Stimulated activated CD4-positive, alpha-beta T cell treated with anti-CD3 and anti-CD28 coated beads, TNF-alpha, amount 100 ng/mL, for 48 hours (primary cell): ENCODE results near the gene PLCL2.

Experiments used
- DNase-seq, 3 donors: peaks; one replicate each; pipeline ENCODE4 v3.0.0-alpha.2; 2020; ENCODE audit warnings: low read depth in 3 of 3

The PLCL2 gene

DNA sequence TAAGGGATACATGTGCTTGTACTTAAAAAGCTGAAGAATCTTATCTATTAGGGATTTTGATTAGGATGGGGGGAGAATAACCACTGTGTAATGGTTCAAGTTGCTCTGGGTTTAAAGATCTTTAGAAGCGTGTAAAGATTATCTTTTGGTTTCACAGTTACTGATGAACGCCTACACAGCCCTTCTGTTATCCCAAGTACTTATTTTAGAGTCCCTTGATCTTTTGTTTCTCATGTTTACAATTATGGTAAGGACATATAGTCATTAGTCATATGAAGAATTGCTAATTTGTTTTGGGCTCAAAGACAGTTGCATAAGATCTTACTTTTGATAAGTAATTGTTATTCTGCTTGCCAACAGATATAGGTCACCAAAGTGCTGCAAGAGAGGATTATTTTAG, 160.1 kb downstream of the PLCL2 start:
- DNase-seq: no peak

DNA sequence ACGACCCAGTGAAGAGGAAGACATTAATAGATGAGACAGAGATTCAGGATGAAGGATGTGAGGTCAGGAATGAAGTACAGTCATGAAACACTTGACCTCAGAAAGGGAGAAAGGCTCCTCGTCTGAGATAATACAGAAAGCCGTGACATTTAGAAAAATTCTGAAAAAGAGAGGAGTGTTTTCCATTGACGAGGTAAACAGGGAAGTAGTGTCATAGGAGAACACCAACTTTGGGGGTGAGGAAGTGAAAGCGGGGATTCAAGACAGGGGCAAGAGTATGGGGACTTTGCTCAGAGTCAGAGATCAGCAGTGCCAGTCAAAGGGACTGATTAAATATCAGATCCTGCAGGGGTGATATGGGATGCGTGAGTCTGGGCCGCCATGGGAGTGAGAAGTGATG, 160.9 kb downstream of the PLCL2 start:
- no peak for DNase-seq

DNA sequence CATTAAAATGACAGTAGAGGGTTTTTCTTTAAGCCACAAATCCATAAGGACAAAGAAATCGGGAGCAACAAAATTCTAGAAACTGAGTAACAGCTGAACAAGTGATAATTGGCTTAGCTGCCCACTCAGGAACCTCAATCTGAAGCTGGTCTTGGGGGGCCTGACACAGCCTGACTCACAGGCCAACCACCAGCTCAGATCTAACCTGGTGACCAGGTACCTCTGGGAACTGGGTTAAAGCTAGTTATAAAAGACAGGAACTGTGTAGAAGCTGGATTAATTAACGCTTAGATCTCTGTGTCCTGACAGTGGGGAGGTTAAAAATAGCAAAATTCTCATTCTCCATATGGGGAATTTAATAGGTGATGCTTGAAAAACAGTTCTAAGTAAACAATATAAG, 161.9 kb downstream of the PLCL2 start:
- DNase-seq: no peak

DNA sequence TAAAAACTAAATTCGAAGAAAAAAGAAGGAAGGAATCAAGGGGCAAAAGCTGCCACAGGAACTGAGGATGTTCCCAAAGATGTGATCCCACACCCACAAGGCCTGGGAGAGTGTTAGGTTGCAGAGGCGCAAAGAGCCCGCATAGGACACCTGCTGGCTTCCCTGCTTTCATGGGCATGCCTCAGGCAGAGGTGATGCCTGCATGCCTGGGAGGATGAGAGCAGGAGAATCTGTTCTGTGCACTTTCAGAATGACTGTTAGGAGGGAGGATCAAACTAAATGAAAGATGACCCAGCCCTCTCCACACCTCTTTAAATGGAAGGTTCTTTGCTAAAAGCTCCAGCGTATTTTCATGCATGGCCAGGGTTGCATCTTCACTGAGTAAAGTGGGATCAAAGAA, 162.4 kb downstream of the PLCL2 start:
- no peak for DNase-seq

DNA sequence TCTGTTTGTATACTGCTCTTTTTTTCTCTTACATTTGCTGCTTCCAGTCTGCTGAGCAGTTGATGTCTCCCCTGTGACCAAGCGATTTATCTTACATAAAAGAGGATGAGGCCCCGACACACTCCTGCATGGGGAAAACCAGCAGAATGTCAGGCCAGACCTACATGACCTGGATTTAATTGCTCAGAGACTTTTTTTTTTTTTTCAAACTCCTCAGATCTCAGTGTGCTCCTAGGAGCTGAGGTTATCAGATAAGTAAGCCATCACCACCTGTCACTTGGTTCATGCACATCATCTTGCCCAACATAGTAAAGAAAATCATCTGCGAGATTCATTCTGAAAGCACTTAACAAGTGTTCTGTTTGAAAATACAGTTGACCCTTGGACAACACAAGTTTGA, 163.1 kb downstream of the PLCL2 start:
- no peak for DNase-seq

DNA sequence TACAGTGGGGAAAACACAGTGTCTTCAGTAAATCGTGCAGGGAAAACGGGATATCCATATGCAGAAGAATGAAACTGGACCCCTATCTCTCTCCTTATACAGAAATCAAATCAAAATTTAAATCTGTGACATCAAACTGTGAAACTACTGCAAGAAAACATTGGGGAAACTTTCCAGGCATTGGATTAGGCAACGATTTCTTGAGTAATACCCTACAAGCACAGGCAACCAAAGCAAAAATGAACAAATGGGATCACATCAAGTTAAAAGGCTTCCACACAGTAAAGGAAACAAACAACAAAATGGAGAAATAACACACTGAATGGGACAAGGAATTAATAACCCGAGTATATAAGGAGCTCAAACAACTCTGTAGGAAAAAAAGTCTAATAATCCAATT, 165.3 kb downstream of the PLCL2 start:
- no peak for DNase-seq

DNA sequence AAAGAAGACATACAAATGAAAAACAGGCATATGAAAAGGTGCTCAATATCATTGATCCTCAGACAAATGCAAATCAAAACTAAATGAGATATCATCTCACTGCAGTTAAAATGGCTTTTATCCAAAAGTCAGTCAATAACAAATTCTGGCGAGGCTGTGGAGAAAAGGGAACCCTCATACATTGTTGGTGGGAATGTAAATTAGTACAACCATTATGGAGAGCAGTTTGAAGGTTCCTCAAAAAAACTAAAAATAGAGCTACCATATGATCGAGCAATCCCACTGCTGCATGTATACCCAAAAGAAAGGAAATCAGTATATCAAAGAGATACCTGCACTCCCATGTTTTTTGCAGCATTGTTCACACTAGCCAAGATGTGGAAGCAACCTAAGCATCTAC, 165.8 kb downstream of the PLCL2 start:
- DNase-seq: no peak

DNA sequence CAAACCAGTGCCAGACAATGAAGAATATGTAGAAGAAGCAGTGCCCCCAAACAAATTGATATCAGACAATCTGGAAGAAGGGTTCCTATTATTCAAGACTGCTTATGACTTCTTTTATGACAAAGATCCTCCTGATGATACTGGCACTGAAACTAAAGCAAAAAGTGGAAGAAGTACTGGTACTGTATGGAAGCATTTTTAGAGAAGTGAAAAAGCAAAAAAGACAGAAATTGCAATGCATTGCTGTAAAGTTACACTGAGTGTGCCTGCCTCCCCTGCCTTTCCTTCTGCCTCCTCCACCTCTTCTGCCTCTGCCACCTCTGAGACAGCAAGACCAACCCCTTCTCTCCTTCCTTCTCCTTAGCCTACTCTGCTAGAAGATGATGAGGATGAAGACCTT, 167.6 kb downstream of the PLCL2 start:
- no peak for DNase-seq

DNA sequence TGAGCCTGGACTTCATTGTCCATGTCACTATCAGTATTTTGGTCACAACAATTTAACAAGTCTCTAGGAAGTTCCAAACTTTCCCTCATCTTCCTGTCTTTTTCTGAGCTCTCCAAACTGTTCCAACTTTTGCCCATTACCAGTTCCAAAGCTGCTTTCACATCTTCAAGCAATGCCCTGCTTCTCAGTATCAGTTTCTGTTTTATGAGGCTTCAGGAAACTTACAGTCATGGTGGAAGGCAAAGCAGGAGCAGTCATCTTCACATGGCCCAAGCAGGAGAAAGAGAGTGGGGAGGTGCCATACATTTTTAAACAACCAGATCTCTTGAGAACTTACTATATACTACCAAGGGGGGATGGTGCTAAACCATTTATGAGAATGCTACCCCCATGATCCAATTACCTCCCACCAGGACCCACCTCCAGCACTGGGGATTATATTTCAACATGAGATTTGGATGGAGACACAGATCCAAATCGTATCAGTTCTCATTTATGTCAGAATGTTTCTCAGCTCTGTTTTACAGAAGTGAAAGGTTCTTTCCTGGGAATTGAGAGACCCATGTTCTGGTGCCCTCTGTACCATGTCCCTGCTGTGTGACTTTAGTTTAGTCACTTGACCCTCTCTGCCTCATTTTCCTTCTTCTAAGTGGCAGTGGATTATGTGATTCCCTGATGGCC, 169.7 kb downstream of the PLCL2 start:
- DNase-seq: no peak

DNA sequence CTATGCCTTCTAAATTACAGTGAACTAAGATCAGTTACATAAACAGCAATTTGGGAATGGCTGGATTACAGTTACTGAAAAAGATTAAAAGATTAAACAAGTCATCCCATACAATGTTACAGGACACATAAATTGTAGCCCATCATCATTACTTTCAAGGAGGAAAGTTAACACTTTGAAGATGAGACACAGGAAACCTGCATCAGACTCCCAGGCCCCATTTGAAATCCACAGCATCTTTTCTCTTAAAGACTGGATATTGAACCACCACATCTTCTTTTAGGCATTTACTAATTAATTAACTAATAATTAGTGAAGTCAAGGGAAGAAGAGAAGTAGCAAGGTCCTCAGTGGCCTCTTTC, 170.2 kb downstream of the PLCL2 start:
- no peak for DNase-seq

DNA sequence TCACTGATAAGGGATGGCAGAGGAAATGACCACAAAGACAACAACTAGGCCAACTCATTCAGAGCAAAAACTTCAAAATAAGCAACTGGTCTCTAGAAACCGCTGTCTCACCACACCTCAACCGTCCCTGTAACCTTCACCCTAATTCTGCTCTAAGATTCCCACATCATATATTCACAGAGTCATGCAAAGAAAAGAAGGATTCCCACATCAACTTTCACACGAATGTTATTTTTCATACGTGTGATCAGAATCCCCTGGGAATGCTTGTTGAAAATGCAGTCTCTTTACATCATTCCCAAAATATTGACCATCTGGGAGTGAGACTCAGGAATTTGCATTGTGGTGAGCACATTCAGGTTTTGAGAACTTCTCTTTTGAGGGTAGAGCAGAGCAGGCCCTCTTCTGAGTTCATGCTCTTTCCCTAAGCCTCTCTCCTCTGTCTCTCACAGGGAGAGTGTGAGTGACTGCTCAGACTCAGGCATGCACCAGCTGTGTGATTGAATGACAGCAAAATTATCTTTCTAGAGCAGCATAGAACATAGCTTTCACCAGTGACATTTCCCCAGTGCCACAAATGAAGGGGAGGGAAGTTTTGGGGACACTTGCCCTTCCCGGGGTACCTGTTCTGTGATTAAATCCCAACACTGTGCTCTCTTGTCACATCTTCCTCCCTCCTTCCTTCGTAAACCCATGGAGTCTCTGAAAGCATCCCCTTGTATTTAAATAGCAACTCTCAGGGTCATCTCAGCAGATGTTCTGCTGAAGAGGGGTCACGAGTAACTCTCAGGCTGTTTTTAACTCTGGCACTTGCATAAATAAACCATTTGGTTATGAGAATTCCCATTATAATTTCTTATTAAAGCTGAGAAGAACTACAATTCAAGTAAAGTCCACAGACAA, 170.9 kb downstream of the PLCL2 start:
- DNase-seq: no peak

DNA sequence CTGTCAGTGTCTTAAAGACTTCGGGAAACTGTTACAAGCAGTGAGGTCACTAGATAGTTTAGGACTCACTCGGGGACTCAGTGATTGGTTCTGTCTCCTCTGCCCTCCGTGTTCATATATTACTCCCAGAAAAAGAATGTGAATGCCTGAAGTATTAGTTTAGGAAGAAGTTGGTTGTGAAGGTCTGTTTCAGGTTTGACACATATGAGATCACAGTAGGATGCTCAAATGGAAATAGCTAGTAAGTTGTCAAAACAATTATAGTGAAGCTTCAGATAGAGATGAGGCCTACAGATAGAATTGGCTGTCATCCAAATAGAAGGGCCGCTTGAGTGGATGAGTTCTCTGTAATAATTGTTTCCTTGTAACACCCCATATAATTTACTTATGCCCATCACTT, 172.6 kb downstream of the PLCL2 start:
- DNase-seq: no peak

DNA sequence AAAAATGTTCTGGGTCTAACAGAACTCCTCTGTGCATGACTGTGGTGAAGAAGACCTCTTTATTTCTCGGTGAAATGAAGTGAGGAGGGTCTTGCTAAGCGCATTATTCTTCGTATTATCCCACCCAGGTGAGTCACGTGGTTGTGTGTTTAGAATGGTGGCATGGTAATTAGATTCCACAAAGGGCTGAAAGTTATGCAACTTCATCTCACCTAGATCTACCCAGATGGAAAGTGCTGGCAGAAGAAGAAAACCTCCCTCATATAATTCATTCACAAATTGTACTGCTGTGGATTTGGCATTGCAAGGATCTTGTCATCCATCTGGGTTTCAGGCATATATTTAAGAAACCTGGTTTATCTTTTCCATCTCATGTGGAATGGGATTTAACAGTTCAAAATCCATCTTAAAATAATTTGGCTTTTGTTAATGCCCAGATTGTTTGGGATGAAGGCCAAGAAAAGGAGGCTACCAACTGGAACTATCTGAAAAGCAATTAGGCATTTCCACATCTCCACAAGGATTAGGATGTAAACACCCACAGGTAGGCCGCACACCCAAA, 175.3 kb downstream of the PLCL2 start:
- DNase-seq: no peak

DNA sequence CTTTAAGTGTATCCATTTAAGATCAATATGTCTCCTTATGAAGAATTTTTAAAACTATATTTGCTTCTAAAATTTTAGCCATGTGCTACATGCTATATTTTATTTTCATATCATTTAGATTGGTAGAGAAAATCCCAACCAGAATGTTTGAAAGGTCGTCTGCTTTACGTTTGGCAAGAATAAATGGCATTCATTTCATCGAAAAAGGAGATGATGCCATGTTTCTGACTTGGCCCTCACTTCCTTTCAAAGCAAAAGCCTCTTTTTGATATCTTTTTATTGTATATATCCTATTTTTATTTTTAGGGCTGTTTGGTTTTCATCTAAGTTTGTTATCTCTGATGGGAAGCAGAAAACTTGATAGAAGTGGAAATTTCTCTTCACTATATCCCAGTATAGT, 176.2 kb downstream of the PLCL2 start:
- DNase-seq: no peak

DNA sequence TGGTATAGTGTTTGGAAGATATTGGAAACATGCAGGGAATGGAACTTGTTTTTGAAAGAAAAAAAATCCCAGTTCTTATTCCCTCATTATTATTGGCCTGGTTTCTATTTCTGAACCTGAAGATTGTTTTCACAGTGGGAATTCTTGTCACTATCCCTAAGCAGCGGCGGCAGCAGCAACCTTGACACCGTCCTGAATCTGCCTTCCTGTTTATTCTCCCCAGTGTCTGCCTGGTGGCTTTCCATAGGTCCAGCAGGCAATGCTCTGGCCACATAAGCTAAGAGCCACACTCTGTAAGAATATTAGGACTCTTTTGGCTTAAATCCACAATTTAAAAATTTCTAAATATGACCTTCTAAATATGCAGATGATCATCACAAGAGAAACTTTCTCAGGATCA, 178.0 kb downstream of the PLCL2 start:
- DNase-seq: no peak

DNA sequence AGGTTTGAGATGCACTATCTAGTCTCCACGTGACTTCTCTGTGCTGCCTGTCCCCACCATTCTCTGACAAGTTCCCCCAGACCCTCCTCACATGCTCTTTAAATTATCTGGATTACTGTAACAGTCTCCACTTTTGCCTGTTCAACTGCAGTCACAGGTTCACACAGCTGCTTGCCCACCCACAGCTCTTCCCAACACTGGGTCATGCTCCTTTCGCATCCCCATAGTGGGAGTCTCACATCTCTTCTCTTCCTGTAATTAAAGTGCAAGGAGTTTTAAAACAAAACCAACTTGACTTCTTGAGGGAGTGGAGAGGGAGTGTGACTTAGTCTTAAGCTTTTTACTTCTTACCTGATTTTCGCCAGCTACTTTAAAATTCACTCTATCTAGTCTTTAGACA, 178.8 kb downstream of the PLCL2 start:
- no peak for DNase-seq

DNA sequence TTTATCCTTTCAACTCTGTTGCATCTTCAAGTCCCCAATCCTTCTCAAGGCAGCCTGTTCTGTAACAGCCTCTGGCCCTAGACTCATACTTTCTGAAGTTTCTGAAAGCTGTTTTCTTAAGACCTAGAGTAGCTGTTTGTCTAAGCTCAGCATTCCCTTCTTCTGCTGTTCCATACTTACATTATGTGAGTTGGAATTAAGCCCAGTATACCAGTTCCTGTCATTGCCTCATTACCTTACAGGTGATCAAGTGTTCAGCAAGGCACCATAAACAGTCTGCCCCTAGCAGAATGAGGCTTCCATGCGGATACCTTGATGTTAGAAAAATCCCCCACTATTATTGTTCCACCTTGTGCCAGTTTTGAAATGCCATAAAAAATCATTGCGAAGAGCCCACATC, 180.6 kb downstream of the PLCL2 start:
- no peak for DNase-seq

DNA sequence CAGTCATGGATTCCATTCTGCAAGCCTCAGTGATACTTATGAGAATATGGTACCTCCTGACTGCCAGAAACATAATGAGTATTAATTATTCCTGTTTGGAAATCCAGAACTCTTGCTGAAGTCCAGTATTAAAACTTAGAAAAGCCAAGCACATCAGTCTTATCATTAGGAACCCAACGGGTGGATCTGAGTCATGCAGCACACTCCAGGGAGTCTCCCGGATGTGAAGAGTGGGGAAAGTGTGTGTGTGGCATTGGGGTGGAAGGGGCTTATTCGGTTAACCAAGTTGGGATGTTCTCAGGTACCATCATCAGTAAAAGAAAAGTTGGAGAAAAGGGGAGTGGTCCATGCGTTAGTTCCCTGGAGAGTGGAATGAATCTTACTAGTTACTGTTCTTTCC, 181.1 kb downstream of the PLCL2 start:
- DNase-seq: no peak

DNA sequence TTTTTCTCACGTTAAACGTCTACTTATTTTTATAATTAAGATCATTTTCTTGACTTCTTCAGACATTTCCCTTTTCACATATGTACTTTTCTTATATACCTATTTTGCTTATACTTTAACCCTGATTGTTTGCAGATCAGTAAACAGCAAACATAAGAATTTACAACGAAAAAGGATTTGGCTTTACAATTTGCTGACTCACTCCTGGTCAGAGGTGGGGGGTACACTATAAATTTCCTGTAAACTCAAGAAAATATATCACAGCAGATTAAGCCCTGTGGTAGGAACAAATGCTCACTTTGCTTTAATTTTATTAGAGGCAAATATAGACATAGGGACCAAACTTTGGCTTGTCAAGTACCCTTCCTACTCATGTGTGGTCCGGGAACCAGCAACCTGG, 185.0 kb downstream of the PLCL2 start:
- no peak for DNase-seq

DNA sequence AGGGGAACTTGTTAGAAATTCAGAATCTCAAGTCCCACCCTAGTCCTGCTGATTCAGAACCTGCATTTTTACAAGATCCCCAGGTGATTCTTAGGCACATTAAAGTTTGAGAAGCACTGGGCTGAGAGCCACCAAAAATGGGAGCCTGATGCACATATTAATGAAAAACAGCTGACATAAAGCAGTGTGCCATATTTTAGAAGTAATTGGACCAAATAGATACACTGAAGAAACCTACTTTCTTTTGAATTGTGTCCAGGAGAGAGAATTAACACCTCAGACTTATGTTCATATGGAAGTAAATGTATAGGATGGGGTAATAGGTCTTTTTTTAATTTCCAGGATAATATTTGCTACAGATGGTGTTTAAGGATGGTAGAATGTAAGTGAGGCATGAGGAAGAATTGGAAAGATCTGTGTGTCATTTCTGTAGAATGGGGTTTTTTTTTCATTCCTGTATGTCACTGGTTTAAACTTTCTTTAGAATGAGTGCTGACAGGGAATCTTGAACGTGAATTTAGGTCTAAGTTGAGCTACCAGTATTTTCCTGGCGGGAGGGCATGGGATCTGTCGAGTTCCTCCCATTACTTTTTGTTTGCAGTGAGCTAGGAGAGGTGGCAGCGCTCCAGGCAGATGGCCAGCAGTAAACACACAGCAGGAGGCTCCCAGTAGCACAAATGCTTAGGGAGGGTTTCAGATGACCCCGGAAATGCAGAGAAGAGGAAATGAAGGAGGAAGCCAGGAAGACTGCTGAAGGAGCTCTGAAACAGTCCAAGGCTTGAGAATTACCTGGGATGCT, 185.6 kb downstream of the PLCL2 start:
- DNase-seq: no peak

DNA sequence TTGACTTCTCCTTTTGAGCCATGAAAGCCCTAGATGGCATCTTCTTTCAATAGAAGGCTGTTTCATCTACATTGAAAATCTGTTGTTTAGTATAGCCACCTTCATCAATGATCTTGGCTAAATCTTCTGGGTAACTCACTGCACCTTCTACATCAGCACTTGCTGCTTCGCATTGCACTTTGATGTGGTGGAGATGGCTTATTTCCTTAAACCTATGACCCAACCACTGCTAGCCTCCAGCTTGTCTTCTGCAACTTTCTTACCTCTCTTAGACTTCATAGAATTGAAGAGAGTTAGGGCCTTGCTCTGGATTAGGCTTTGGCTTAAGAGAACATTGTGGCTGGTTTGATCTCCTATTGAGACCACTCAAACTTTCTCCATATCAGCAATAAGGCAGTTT, 189.8 kb downstream of the PLCL2 start:
- no peak for DNase-seq

DNA sequence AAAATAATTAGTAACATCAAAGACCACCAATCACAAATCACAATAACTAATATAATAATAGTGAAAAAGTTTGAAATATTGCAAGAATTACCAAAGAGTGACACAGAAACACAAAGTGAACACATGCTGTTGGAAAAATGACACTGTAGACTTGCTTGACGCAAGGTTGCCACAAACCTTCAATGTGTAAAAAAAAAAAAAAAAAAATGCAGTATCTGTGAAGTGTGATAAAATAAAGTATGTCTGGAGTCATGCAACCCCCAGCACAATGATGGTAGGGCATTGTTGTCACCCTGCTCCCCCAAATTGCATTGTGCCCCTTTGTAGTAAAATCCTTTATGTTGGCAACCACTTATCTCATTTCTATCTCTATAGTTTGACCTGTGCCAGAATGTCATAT, 190.6 kb downstream of the PLCL2 start:
- DNase-seq: no peak
